NCI-H2029 treated with DMSO at 0.1 percent for 48 hours (cell line): ENCODE measurements around the gene IQCF6.
"Not testable (repeated sequence)": the region's sequence is repeated elsewhere in the genome, so short reads cannot be mapped to it uniquely, and the experiment has no call there.

ENCODE experiments used
- DNase-seq: peaks from one replicate; lab custom pipeline; 2025; lab: John Stamatoyannopoulos, UW

IQCF6 gene

DNA sequence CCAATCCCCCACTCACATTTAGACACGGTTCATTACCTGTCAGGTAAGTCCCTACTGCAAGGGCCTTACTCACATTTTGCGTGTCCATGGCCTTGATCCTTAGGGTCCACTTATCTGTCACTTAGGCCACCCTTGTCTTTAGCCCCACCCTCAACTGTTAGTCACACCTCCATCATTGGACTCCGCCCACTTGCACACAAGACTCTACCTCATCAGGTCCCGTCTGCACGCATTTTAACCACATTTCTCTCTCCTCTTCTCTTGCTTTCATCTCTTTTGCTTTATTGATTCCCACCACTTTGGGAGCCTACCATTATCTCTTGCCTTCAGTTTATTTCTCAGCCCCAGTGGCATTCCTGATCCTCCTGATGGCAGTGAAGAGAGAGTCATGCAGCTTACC is at the start of gene IQCF6:
Gene IQCF6, minus strand, starts transcription at position 101 of the 400 bp plus-strand sequence. Its CDS starts 13 bp downstream, at position 88.
- DNase-seq = no peak

GRCh38 chr3:51828297-51828696 is 49.3 kb upstream of the IQCF6 start:
- DNase-seq = no peak

DNA sequence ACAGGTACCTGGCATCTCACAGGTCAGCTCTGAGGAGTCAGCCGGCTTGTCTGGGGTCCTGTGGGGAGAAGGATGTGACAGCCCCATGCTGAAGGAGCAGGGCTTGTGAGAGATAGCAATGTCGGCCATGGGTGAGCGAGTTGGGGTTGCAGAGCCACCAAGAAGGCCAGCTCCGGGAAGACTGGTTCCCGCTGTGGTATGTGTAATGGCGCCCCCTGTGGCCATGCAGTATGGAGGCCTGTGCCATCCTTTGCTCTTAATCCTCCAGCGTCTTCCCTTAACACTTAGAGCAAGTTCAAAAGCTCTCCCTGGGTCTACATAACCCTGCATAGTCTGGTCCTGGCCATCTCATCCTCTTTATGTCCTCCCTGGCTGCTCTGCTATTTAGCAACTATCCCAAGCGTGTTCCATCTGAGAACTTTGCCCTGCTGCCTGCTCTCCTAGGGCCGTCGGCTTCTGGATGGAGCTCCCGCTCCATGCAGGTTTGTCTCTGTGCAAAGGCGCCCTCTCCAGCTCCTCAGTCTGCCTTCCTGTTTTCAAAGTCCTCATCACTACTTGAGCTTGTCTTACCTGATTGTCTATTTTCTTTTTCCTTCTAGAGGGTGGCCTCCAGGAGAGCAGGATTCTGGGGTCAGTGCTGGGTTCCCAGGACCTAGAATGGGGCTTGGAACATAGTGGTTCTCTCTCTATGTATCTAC is 40.8 kb upstream of the IQCF6 start:
- DNase-seq = no peak

- DNase-seq = no peak
These were observed 40.1 kb upstream of the IQCF6 start for GRCh38 chr3:51819151-51819550.

DNA sequence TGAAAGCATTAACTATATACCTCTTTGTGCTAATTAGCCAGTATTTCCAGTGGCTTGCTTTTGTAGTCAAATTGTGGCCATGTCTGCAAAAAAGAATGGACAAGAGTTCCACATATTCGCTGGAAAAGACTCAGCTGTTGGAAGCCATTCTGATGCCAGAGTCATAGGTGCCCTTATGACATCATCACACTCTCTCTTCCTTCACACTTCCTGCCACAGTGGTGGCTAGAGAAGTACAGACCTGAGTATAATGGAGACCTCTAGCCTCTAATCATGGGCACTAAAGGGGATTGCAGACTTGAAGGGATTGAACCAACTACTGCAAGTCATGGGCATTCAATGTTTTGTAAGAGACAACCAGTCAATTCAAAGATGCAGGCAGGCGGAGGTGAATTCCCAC is 38.3 kb upstream of the IQCF6 start:
- no peak for DNase-seq

DNA sequence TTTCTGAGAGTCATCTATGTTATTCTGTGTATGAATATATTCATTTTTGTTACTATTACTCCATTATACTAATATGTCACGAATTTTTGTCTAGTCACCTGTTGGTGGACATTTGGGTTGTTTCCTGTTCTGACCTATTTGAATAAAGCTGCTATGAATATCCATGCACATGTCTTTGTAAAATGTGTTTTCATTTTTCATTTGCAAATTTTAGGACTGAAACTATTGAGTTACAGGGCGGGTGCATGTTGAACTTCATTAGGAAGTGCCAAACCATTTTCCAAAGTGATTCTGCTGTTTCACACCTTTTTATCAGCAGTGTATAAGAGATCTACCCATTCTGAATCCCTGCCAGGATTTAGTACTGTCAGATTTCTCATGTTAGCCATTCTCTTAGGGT is 37.7 kb upstream of the IQCF6 start:
- DNase-seq = no peak

GRCh38 chr3:51815614-51816013 is 36.6 kb upstream of the IQCF6 start:
- DNase-seq = no peak

DNA sequence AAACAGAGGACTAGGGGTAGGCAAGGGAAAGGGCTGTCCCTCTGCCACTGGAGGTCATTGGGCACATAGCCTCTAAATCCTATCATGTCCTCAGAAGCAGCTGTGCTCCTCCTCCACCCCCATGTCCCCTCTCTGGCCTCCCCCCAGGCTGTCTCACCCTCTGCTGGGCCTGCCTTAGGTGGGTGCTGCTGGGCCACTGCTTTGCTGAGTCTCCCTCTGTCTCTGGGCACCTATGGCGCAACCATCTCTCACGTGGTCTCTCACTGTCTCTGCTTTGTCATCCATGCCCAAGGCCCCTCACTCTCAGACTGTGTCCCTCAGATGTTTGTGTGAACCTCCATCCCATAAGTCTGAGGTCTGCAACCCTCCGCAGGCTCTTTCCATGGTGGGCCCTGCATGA is 35.0 kb upstream of the IQCF6 start:
- DNase-seq = no peak

- no peak for DNase-seq
These were observed 34.5 kb upstream of the IQCF6 start for GRCh38 chr3:51813539-51813938.

DNA sequence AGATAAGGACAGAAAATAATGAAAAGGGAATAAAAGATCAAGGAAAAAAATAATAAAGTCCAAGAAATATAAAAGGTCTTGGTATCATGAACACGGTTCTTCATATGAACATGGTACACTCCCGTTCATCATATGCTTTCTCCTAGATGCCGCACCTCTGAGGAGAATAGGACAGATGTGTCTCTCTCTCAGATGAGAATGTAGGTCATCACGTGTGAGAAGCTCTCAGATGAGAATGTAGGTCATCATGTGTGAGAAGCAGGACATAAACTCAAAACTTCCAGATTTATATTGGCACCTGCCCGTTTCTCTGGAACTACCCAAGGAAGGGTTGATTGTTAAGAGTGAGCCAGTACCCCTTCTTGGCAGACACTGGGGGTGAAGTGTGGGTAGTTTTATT is 29.9 kb upstream of the IQCF6 start:
- DNase-seq = no peak

- DNase-seq = no peak
These were observed 23.2 kb upstream of the IQCF6 start for GRCh38 chr3:51802106-51802703.

DNA sequence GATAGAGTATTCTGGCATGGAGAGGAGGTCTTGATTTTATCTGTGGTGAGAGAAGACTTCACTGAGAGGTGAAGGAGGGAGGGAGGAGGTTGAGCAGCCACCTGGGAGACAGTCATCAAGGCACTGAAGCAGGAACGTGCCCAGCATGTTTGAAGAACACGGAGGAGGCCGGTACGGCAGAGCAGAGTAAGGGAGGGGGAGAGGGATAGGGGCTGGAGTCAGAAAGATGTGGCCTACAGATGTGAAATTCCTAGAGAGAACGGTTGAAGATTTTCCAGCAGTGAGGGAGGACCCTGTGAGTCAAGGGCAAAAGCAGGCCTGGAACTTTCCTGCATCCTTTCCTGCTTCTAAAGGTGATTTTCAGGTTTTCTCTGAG is 21.7 kb upstream of the IQCF6 start:
- no peak for DNase-seq

DNA sequence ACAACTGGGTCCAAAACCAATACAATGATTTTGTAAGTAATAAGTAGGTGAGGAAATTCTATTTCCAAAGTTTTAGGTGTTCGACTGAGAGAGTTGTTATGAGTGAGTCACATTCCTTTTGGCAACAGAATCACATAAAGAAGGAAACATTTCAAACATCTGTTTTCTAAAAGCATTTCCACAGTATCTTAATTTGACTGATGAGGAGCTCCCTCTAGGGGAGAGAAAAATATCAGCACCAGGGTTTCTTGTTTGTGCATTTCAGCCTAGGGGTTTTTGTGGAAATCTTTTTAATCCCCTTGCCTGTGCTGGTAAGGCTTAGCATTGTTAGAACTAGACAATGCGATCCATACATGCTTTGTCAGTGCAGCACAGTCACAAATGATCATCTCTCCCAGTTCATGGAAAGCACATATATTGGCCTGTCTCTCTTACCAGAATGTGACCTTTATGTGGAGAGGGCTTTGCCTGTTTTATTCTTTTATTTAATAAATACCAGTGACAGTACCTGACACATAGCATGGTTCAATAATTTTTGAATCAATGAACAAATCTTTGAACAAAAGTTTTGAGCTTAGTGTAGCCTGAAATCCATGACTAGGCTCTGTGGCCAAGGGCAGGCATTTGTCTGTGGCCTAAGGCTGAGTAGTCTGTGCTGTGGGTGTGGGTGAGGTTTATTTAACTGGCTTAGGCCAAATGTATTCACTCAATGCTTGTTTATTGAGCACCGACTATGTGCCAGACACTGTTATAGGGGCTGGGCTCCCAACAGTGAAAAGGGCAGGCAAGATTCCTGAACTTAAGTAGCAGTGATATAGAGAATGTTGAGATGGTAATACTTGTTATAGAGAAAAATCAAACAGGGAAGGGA is 21.1 kb upstream of the IQCF6 start:
- peak; percentile 11 for DNase-seq

- DNase-seq = no peak
These were observed 19.4 kb upstream of the IQCF6 start for GRCh38 chr3:51798411-51798963.

DNA sequence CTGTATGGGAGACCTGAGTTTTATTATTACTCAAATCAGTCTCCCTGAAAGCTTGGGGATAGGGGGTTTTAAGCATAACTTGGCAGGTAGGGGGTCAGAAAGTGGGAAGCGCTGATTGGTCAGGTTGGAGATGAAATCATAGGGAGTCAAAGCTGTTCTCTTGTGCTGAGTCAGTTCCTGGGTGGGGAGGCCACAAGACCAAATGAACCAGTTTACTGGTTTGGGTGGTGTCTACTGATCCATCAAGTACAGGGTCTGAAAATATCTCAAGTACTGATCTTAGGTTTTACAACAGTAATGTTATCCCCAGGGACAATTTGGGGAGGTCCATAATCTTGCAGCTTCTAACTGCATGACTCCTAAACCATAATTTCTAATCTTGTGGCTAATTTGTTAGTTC is 17.8 kb upstream of the IQCF6 start:
- no peak for DNase-seq

DNA sequence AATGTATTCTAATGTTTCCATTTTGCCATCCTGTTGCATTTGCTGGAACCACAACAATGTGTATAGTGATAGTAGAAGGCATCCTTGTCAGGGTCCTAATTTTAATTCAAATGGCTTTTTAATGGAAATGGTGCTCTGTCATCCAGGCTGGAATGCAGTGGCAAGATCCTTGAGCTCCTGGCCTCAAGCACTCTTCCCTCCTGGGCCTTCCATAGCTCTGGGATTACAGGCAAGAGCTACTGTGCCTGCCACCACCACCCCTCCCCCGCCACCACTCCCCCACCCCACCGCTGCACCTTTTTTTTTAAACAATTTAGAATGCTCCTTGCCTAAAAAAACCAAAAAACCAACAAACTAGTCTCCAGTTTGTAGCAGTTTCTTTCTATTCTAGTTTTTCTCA is 15.2 kb upstream of the IQCF6 start:
- no peak for DNase-seq

DNA sequence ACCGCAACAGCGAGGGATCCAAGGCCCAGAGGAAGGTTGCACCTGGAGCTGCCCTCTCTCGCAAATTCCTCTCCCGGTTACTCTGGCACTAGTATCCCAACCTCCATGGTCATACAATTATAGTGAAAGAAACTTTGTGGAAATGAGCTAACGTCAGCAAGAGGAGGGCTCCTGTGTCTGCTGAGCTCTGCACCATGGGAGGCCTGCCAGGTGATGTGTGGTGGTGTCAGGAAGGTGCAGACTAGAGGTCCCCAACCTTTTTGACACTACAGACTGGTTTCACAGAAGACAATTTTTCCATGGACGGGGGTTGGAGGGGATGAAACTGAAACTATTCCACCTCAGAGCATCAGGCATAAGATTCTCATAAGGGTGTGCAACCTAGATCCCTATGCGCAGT is 13.2 kb upstream of the IQCF6 start:
- DNase-seq = no peak

DNA sequence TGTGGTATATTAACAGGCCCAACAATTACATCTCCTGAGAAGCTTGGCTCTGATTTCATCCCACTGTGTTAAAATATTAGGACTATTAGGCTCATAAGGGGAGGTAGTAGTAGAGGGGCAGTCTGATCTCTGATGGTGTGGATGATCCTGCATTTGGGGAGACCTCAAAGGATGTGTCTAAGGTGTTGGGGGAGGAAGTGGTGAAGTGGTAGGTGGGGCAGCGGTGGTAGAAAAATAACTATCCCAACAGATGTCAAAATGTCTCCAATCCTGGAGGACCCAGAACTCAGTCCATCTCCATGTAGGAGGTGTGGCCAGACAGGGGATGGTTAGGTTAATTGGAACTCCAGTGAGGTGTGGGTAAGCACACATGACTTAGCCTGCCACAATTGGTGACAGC is 10.4 kb upstream of the IQCF6 start:
- no peak for DNase-seq

DNA sequence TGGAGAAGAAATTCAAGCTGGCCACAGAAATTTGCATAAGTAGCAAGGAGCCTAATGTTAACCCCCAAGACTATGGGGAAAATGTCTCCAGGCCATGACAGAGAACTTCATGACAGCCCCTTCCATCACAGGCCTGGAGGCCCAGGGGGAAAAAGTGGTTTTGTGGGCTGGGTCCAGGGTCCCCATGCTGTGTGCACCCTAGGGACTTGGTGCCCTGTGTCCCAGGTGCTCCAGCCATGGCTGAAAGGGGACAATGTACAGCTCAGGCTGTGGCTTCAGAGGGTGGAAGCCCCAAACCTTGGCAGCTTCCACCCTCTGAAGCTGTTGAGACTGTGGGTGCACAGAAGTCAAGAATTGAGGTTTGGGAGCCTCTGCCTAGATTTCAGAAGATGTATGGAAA is 8.5 kb upstream of the IQCF6 start:
- DNase-seq = not testable (repeated sequence)

DNA sequence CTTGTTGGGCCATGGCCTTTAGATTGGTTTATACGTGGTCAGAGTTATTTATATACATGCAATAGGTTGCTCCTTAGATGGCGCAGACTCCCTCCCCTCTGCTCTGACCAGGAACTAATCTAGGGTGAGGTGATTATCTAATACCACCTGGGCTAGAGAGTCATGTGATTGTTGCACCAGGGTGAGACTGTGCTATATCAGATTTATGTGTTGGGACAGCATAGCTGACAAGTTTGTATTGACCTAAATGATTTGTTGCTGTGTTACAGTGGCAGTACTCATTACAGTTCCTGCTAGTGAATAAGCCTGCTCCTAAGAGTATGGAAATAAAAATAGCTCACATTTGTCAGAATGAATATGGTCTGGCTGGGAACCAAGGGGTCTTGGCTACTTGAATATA is 7.2 kb upstream of the IQCF6 start:
- no peak for DNase-seq

DNA sequence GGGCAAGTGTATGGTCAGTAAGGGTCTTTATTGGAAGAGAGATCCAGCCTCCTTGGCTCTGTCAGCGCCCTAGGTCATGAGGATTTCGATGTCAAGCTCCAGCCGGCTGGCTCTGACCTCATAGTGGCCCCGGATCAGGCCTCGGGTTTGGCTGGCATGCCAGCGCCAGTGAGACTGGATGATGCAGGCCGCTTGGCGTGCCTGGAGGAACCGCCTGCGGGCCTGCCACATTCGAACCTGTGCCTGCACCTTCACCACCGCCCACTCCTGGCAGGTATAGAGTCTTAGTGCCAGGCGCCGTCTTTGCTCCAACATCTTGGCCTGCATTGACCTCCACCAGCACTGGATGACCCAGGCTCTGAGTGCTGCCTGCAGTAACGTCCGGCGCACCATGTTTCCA is 483 bp downstream of the IQCF6 start:
- DNase-seq = no peak

DNA sequence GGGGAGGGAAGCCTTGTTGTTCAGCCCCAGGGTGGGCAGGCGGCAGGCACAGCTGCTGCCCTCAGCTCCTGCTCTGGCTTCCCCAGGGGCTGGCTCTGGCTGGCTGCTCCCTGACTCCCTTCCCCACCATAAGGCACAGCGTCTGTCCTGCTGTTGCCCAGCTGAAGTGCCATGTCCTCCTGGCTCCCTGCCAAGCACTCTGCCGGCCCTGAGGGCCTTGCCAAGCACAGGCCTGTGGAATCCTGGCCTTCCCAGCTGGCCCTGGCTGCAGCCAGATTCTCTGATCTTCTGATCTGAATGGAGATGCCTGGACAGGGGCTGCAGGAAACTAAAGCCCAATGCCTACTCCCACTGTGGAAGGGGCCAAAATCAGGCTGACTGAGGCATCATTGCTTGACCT is 1.1 kb downstream of the IQCF6 start:
- peak; percentile 6 for DNase-seq

DNA sequence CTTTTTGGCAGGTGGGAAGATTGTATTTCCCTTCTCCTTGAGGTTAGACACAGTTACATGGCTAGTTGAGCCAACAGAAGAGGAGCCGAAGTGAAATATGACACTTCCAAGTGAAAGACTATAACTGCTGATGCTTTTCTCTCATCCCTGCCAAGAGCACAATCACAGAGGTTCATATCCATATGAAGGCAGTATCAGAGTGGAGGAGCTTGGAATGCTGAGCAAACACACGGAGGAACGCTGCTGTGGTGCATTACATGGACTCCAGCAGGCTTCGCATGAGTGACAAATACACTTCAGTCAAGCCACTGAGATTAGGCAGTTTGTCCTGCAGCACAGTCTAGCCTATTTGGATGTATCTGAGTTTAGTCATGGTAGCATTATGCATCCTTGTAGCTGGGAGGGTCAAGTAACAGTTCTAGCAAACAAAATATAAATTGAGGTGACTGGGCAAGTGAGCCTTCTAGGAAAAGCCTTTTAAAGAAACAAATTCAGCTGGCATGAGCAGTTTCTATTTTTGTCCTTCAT is 5.4 kb downstream of the IQCF6 start:
- no peak for DNase-seq
